Measurements from ENCODE around the gene FGF19. TPM values are rescaled to one million over a fixed set of nuclear protein-coding genes. Genes with fewer than 3 reads are reported as not detected.
A peak's percentile ranks its signal among the peaks of the same experiment; 100 is the strongest.

FGF19 gene
- polyA plus RNA-seq, 2 donors: not detected

- H3K4me3 ChIP-seq (ENCODE audit: low read depth in 1 of 2, low read length in 2 of 2): no peak overlapping the region
- H3K36me3 ChIP-seq (ENCODE audit: control insufficient read depth in 2 of 2, insufficient read depth in 2 of 2, low read length in 1 of 2): no peaks in the 10 kb centered on the region
- no peak overlapping the region for H3K27ac ChIP-seq (ENCODE audit: low read depth in 2 of 2, low read length in 1 of 2)
- H3K4me1 ChIP-seq (ENCODE audit: control insufficient read depth in 2 of 2, insufficient read depth in 2 of 2, low read length in 1 of 2): peaks cover 0 to 2% of the 10 kb centered on the region in 2 donors
- H3K27me3 ChIP-seq (ENCODE audit: control insufficient read depth in 1 of 2, insufficient read depth in 2 of 2, low read length in 2 of 2): no peaks in the 10 kb centered on the region
- 92 to 96% methylated on average over 5 of the region's 5 CpGs for WGBS, 2 donors
- peaks cover 0 to 2% of the 10 kb centered on the region in 2 donors for H3K9me3 ChIP-seq (ENCODE audit: control insufficient read depth in 2 of 2, insufficient read depth in 1 of 2, low read depth in 1 of 2, low read length in 1 of 2)
Observed at GRCh38 chr11:69680688-69681087, 23.1 kb downstream of the FGF19 start.

- Histone ChIP-seq H3K4me3 (ENCODE audit: low read depth in 1 of 2, low read length in 2 of 2) (no peak overlapping the region), H3K9me3 (ENCODE audit: control insufficient read depth in 2 of 2, insufficient read depth in 1 of 2, low read depth in 1 of 2, low read length in 1 of 2) (no peaks in the 10 kb centered on the region), H3K4me1 (ENCODE audit: control insufficient read depth in 2 of 2, insufficient read depth in 2 of 2, low read length in 1 of 2) (peaks cover 0 to 4% of the 10 kb centered on the region in 2 donors), H3K27me3 (ENCODE audit: control insufficient read depth in 1 of 2, insufficient read depth in 2 of 2, low read length in 2 of 2) (no peaks in the 10 kb centered on the region), H3K36me3 (ENCODE audit: control insufficient read depth in 2 of 2, insufficient read depth in 2 of 2, low read length in 1 of 2) (no peaks in the 10 kb centered on the region), H3K27ac (ENCODE audit: low read depth in 2 of 2, low read length in 1 of 2) (no peak overlapping the region)
- WGBS, 2 donors: 44 to 56% methylated on average over 2 of the region's 2 CpGs
Observed at GRCh38 chr11:69677749-69678148, 26.1 kb downstream of the FGF19 start.

GRCh38 chr11:69674886-69675714 lies 28.7 kb downstream of the FGF19 start, which contains the start of gene LTO1:
Gene LTO1, minus strand, starts transcription at chr11:69675353. Its CDS starts 114 bp downstream, at chr11:69675239.
- H3K9me3 ChIP-seq (ENCODE audit: control insufficient read depth in 2 of 2, insufficient read depth in 1 of 2, low read depth in 1 of 2, low read length in 1 of 2): no peaks in the 10 kb centered on the region
- 3% methylated on average over 61 to 72 of the region's 72 CpGs for WGBS, 2 donors
- H3K27ac ChIP-seq (ENCODE audit: low read depth in 2 of 2, low read length in 1 of 2): peak within 1 kb of the TSS; percentile 91 to 94

GRCh38 chr11:69674267-69674885 lies 29.4 kb downstream of the FGF19 start:
- WGBS, 2 donors: 15% methylated on average over 18 of the region's 18 CpGs
- H3K36me3 ChIP-seq (ENCODE audit: control insufficient read depth in 2 of 2, insufficient read depth in 2 of 2, low read length in 1 of 2): peaks cover 2 to 11% of the 10 kb centered on the region in 2 donors
- H3K27ac ChIP-seq (ENCODE audit: low read depth in 2 of 2, low read length in 1 of 2): peak overlapping the region; percentile 91 to 94
- no peaks in the 10 kb centered on the region for H3K27me3 ChIP-seq (ENCODE audit: control insufficient read depth in 1 of 2, insufficient read depth in 2 of 2, low read length in 2 of 2)
- H3K9me3 ChIP-seq (ENCODE audit: control insufficient read depth in 2 of 2, insufficient read depth in 1 of 2, low read depth in 1 of 2, low read length in 1 of 2): no peaks in the 10 kb centered on the region
- H3K4me3 ChIP-seq (ENCODE audit: low read depth in 1 of 2, low read length in 2 of 2): peak overlapping the region; percentile 66 to 98
- H3K4me1 ChIP-seq (ENCODE audit: control insufficient read depth in 2 of 2, insufficient read depth in 2 of 2, low read length in 1 of 2): peaks cover 2 to 9% of the 10 kb centered on the region in 2 donors

More at GRCh38 chr11:69674886-69675714, 28.7 kb downstream of the FGF19 start, which contains the start of gene LTO1:
- peaks cover 2 to 11% of the 10 kb centered on the region in 2 donors for H3K36me3 ChIP-seq (ENCODE audit: control insufficient read depth in 2 of 2, insufficient read depth in 2 of 2, low read length in 1 of 2)
- no peaks in the 10 kb centered on the region for H3K27me3 ChIP-seq (ENCODE audit: control insufficient read depth in 1 of 2, insufficient read depth in 2 of 2, low read length in 2 of 2)
- H3K4me1 ChIP-seq (ENCODE audit: control insufficient read depth in 2 of 2, insufficient read depth in 2 of 2, low read length in 1 of 2): peaks cover under 1 to 4% of the 10 kb centered on the region in 2 donors
- H3K4me3 ChIP-seq (ENCODE audit: low read depth in 1 of 2, low read length in 2 of 2): peak within 1 kb of the TSS; percentile 66 to 98

- Histone ChIP-seq H3K27ac (ENCODE audit: low read depth in 2 of 2, low read length in 1 of 2) (no peak overlapping the region), H3K36me3 (ENCODE audit: control insufficient read depth in 2 of 2, insufficient read depth in 2 of 2, low read length in 1 of 2) (peaks cover 2 to 11% of the 10 kb centered on the region in 2 donors), H3K4me1 (ENCODE audit: control insufficient read depth in 2 of 2, insufficient read depth in 2 of 2, low read length in 1 of 2) (peaks cover 2 to 14% of the 10 kb centered on the region in 2 donors), H3K27me3 (ENCODE audit: control insufficient read depth in 1 of 2, insufficient read depth in 2 of 2, low read length in 2 of 2) (no peaks in the 10 kb centered on the region), H3K4me3 (ENCODE audit: low read depth in 1 of 2, low read length in 2 of 2) (no peak overlapping the region), H3K9me3 (ENCODE audit: control insufficient read depth in 2 of 2, insufficient read depth in 1 of 2, low read depth in 1 of 2, low read length in 1 of 2) (no peaks in the 10 kb centered on the region)
- 80 to 83% methylated on average over 10 of the region's 10 CpGs for WGBS, 2 donors
Observed at GRCh38 chr11:69671734-69672465, 31.9 kb downstream of the FGF19 start.

GRCh38 chr11:69670158-69670845 lies 33.5 kb downstream of the FGF19 start:
- H3K27ac ChIP-seq (ENCODE audit: low read depth in 2 of 2, low read length in 1 of 2): peak overlapping the region in 1 of 2 donors; percentile 27
- no peak overlapping the region for H3K4me3 ChIP-seq (ENCODE audit: low read depth in 1 of 2, low read length in 2 of 2)
- H3K36me3 ChIP-seq (ENCODE audit: control insufficient read depth in 2 of 2, insufficient read depth in 2 of 2, low read length in 1 of 2): peaks cover 5 to 11% of the 10 kb centered on the region in 2 donors
- WGBS, 2 donors: 31 to 38% methylated on average over 18 of the region's 18 CpGs
- H3K4me1 ChIP-seq (ENCODE audit: control insufficient read depth in 2 of 2, insufficient read depth in 2 of 2, low read length in 1 of 2): peaks cover 4 to 18% of the 10 kb centered on the region in 2 donors
- no peaks in the 10 kb centered on the region for H3K27me3 ChIP-seq (ENCODE audit: control insufficient read depth in 1 of 2, insufficient read depth in 2 of 2, low read length in 2 of 2)
- no peaks in the 10 kb centered on the region for H3K9me3 ChIP-seq (ENCODE audit: control insufficient read depth in 2 of 2, insufficient read depth in 1 of 2, low read depth in 1 of 2, low read length in 1 of 2)

- Histone ChIP-seq H3K36me3 (ENCODE audit: control insufficient read depth in 2 of 2, insufficient read depth in 2 of 2, low read length in 1 of 2) (peaks cover 5 to 17% of the 10 kb centered on the region in 2 donors), H3K9me3 (ENCODE audit: control insufficient read depth in 2 of 2, insufficient read depth in 1 of 2, low read depth in 1 of 2, low read length in 1 of 2) (no peaks in the 10 kb centered on the region), H3K27ac (ENCODE audit: low read depth in 2 of 2, low read length in 1 of 2) (no peak overlapping the region), H3K27me3 (ENCODE audit: control insufficient read depth in 1 of 2, insufficient read depth in 2 of 2, low read length in 2 of 2) (no peaks in the 10 kb centered on the region), H3K4me1 (ENCODE audit: control insufficient read depth in 2 of 2, insufficient read depth in 2 of 2, low read length in 1 of 2) (peaks cover 4 to 18% of the 10 kb centered on the region in 2 donors), H3K4me3 (ENCODE audit: low read depth in 1 of 2, low read length in 2 of 2) (no peak overlapping the region)
- 50 to 62% methylated on average over 19 of the region's 19 CpGs for WGBS, 2 donors
Observed at GRCh38 chr11:69669486-69669885, 34.3 kb downstream of the FGF19 start.

GRCh38 chr11:69667619-69668604 lies 35.9 kb downstream of the FGF19 start:
- WGBS, 2 donors: 57 to 68% methylated on average over 26 of the region's 26 CpGs
- Histone ChIP-seq H3K4me1 (ENCODE audit: control insufficient read depth in 2 of 2, insufficient read depth in 2 of 2, low read length in 1 of 2) (peaks cover 4 to 14% of the 10 kb centered on the region in 2 donors), H3K27me3 (ENCODE audit: control insufficient read depth in 1 of 2, insufficient read depth in 2 of 2, low read length in 2 of 2) (no peaks in the 10 kb centered on the region), H3K27ac (ENCODE audit: low read depth in 2 of 2, low read length in 1 of 2) (peak overlapping the region; percentile 31 to 53), H3K36me3 (ENCODE audit: control insufficient read depth in 2 of 2, insufficient read depth in 2 of 2, low read length in 1 of 2) (peaks cover 5 to 23% of the 10 kb centered on the region in 2 donors), H3K4me3 (ENCODE audit: low read depth in 1 of 2, low read length in 2 of 2) (no peak overlapping the region), H3K9me3 (ENCODE audit: control insufficient read depth in 2 of 2, insufficient read depth in 1 of 2, low read depth in 1 of 2, low read length in 1 of 2) (no peaks in the 10 kb centered on the region)

Measured in esophagus (tissue), 2 donors.